ENCODE measurements around the gene SHOC1.
"Not testable (repeated sequence)": the region's sequence is repeated elsewhere in the genome, so short reads cannot be mapped to it uniquely, and the experiment has no call there.

Gene SHOC1

DNA sequence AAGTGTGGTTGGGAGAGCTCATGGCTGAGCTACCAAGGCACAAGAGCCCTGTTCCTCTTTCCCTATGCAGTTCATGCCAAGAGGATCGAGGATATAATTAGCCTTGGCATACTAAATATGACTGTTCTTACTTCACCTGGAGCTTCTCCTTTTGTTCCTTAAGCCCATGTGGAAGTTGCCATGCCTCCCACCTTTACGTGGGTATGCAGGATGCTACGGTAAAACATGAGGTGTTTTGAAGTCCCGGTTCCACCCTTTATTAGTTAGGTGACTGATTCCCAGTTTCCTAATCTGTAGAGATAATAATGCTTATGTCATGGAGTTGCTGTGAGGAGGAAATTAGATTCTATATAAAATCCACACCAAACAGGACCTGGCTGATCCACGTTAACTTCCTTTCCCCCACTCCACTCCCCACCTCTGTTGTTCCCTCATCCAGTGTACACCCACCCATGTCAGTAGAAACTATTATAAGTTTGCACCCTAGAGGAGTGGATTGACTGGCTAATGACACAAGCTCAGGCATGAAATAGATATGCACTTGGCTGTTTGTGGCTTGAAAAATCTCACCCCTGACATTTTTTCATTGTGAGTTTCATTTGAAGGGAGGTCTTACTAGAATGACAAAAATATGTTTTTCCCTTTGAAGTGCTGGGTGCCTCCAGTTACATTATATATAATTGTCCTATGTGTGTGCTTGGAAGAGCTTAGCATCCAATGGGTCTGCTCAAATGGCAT, 36.8 kb upstream of the SHOC1 start:
- Histone ChIP-seq H3K9me3 (ENCODE audit: control insufficient read depth, low read length) (no peaks in the 10 kb centered on the region), H3K36me3 (ENCODE audit: control insufficient read depth, insufficient read depth, low read length) (no peaks in the 10 kb centered on the region), H3K4me3 (ENCODE audit: insufficient read depth, low read depth, low read length) (no peak overlapping the region), H3K27ac (ENCODE audit: insufficient read depth, low read depth, low read length, poor library complexity, severe bottlenecking) (no peak overlapping the region), H3K27me3 (ENCODE audit: control insufficient read depth, insufficient read depth, low read length, poor library complexity, severe bottlenecking) (no peaks in the 10 kb centered on the region), H3K4me1 (ENCODE audit: control insufficient read depth, insufficient read depth, low read length) (no peaks in the 10 kb centered on the region)
- WGBS, 2 experiments = 95 to 96% methylated on average over 5 of the region's 5 CpGs

DNA sequence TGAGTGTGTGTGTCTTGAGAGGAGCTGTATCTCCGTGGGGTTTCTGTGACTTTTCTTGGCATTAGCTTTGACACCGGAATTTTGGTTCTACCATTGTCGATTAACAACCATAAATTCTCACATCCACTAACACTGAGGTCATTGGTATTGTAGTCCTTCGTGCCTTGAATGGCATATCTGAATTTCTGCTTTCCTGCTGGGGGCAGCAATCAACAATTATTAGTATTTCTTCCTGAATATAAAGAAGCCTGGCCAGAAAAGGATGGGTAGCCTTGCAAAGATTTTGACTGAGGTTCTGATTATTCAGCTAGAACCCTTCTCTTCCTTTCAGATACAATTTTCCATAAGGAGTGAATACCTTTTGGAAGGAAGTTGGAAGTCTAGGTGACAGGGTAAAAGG, 33.5 kb upstream of the SHOC1 start:
- Histone ChIP-seq H3K27ac (ENCODE audit: insufficient read depth, low read depth, low read length, poor library complexity, severe bottlenecking) (no peak overlapping the region), H3K9me3 (ENCODE audit: control insufficient read depth, low read length) (no peaks in the 10 kb centered on the region), H3K4me3 (ENCODE audit: insufficient read depth, low read depth, low read length) (no peak overlapping the region), H3K36me3 (ENCODE audit: control insufficient read depth, insufficient read depth, low read length) (no peaks in the 10 kb centered on the region), H3K27me3 (ENCODE audit: control insufficient read depth, insufficient read depth, low read length, poor library complexity, severe bottlenecking) (no peaks in the 10 kb centered on the region), H3K4me1 (ENCODE audit: control insufficient read depth, insufficient read depth, low read length) (no peaks in the 10 kb centered on the region)
- 77 to 95% methylated on average over 4 of the region's 4 CpGs for WGBS, 2 experiments

DNA sequence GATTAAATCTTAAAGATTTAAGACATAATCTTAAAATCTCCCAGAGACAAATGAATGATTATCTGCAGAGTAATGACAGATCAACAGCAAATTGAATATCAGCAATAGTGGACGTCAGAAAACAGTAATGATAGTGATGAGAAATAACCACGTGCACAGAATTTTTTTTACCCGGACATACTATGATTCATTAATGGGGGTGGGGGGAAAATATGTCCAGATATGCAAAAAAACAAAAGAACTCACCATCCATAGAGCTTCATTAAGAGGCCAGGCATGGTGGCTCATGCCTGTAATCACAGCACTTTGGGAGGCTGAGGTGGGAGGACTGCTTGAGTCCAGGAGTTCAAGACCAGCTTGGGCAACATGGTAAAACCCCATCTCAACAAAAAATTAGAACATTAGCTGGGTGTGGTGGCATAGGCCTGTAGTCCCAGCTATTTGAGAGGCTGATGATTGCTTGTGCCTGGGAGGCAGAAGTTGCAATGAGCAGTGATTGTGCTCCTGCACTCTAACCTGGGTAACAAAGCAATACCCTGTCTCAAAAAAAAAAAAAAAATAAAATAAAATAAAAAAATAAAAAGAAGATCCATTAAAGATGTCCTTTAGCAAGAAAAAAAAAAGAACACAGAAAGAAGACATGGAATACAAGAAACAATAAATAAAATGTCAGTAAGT, 30.9 kb upstream of the SHOC1 start:
- H3K9me3 ChIP-seq (ENCODE audit: control insufficient read depth, low read length) = no peaks in the 10 kb centered on the region
- WGBS, 2 experiments = 89 to 100% methylated on average over 1 to 3 of the region's 3 CpGs
- H3K4me1 ChIP-seq (ENCODE audit: control insufficient read depth, insufficient read depth, low read length) = no peaks in the 10 kb centered on the region
- H3K4me3 ChIP-seq (ENCODE audit: insufficient read depth, low read depth, low read length) = no peak overlapping the region
- H3K36me3 ChIP-seq (ENCODE audit: control insufficient read depth, insufficient read depth, low read length) = no peaks in the 10 kb centered on the region
- no peak overlapping the region for H3K27ac ChIP-seq (ENCODE audit: insufficient read depth, low read depth, low read length, poor library complexity, severe bottlenecking)
- no peaks in the 10 kb centered on the region for H3K27me3 ChIP-seq (ENCODE audit: control insufficient read depth, insufficient read depth, low read length, poor library complexity, severe bottlenecking)

DNA sequence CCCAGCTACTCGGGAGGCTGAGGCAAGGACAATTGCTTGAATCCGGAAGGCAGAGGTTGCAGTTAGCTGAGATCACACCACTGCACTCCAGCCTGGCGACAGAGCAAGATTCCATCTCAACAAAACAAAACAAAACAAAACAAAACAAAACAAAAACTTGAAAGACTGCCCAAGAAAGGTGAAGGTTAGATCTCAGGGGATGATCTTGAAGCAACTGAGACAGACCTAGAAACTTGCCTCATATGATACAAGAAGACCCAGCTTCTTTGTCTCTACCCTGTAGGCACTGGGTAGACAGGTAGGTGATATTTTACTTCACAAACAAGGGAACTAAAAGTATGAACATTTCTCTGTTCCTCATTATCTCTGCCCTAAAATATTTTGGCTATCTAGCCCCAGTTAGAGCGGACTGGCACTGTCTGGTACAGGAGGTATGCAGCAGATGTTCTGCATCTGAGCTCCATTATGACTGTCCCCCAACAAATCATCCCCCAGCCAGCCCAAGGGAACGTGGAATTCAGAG, 26.3 kb upstream of the SHOC1 start:
- Histone ChIP-seq H3K27me3 (ENCODE audit: control insufficient read depth, insufficient read depth, low read length, poor library complexity, severe bottlenecking) (no peaks in the 10 kb centered on the region), H3K36me3 (ENCODE audit: control insufficient read depth, insufficient read depth, low read length) (no peaks in the 10 kb centered on the region), H3K4me3 (ENCODE audit: insufficient read depth, low read depth, low read length) (no peak overlapping the region), H3K4me1 (ENCODE audit: control insufficient read depth, insufficient read depth, low read length) (no peaks in the 10 kb centered on the region), H3K27ac (ENCODE audit: insufficient read depth, low read depth, low read length, poor library complexity, severe bottlenecking) (no peak overlapping the region), H3K9me3 (ENCODE audit: control insufficient read depth, low read length) (no peaks in the 10 kb centered on the region)
- 90 to 91% methylated on average over 5 of the region's 5 CpGs for WGBS, 2 experiments

DNA sequence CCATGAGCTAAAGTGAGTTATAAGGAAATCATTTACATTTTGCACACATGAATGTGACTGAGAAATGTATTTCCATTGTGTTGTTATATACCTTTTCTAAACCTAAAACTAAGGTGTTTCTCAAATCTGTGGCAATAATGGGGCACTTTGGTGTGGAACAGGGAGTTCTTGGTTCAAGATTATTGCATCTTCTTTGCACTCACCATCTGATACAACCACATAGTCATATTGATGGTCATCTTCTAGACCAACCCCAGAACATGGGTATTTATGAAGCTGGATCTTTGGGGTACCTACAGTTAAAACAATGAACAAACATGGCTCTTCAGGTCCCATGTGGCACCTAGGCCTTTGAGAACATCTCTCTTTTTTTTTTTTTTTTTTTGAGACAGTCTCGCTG, 24.6 kb upstream of the SHOC1 start:
- H3K9me3 ChIP-seq (ENCODE audit: control insufficient read depth, low read length) = no peaks in the 10 kb centered on the region
- WGBS, 2 experiments = 87 to 93% methylated on average over 1 of the region's 1 CpG
- H3K27me3 ChIP-seq (ENCODE audit: control insufficient read depth, insufficient read depth, low read length, poor library complexity, severe bottlenecking) = no peaks in the 10 kb centered on the region
- H3K27ac ChIP-seq (ENCODE audit: insufficient read depth, low read depth, low read length, poor library complexity, severe bottlenecking) = no peak overlapping the region
- no peaks in the 10 kb centered on the region for H3K36me3 ChIP-seq (ENCODE audit: control insufficient read depth, insufficient read depth, low read length)
- no peaks in the 10 kb centered on the region for H3K4me1 ChIP-seq (ENCODE audit: control insufficient read depth, insufficient read depth, low read length)
- no peak overlapping the region for H3K4me3 ChIP-seq (ENCODE audit: insufficient read depth, low read depth, low read length)

DNA sequence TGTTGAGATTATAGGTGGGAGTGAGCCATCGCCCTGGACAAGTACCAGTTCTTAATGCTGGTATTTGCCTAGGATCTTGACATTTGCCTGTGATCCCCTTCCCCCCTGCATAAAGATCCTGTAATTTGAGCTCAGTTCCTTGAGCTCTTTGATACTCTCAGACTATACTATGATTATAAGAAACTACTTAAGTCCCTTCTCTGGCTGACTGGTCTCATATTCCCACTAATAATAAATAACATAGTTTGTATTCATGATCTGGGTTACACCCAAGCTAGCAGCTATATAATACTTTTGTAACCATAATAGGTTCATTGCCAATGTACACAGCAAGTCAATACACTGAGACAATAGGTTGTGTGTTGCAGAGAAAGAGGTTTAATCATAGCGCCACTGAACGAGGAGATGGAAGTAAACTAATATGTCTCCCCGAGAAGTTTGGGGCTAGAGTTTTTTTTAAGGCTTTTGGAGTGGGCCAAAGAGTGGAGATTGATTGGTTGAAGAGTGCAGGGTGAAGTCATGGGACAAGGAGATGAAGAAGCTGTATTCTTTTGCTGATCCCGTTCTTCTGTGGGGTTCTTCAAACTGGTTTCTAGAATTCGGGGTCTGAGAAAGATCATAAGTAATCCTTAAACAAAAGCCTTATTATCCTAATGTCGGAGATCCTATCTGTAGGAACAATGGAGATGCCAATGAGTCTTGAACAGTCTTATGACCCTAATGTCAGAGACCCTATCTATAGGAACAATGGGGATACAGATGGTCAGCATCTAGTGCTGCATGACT, 20.7 kb upstream of the SHOC1 start:
- Histone ChIP-seq H3K36me3 (ENCODE audit: control insufficient read depth, insufficient read depth, low read length) (no peaks in the 10 kb centered on the region), H3K27me3 (ENCODE audit: control insufficient read depth, insufficient read depth, low read length, poor library complexity, severe bottlenecking) (no peaks in the 10 kb centered on the region), H3K4me3 (ENCODE audit: insufficient read depth, low read depth, low read length) (no peak overlapping the region), H3K27ac (ENCODE audit: insufficient read depth, low read depth, low read length, poor library complexity, severe bottlenecking) (no peak overlapping the region), H3K9me3 (ENCODE audit: control insufficient read depth, low read length) (no peaks in the 10 kb centered on the region), H3K4me1 (ENCODE audit: control insufficient read depth, insufficient read depth, low read length) (no peaks in the 10 kb centered on the region)
- WGBS, 2 experiments = 91 to 93% methylated on average over 7 of the region's 7 CpGs

DNA sequence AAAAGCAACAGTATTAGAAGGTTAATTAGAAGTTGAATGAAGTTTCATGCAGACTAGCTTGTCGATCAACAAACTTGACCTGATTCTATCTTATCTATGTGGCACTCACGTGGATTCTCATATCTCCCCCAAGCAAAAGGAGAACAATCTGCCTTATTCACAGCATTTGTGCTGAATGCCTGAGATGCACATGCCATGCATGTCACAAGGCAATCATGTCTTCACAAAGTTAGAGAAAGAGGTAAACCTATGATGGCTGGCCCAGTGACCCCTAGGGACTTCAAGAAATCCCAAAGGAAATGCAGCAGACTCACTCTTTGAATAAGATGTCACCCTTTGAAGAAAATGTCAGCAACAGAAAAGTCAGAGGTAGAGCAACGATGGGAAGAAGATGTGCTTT, 17.6 kb upstream of the SHOC1 start:
- H3K9me3 ChIP-seq (ENCODE audit: control insufficient read depth, low read length) = no peaks in the 10 kb centered on the region
- H3K4me1 ChIP-seq (ENCODE audit: control insufficient read depth, insufficient read depth, low read length) = no peaks in the 10 kb centered on the region
- H3K4me3 ChIP-seq (ENCODE audit: insufficient read depth, low read depth, low read length) = no peak overlapping the region
- 90 to 92% methylated on average over 3 of the region's 3 CpGs for WGBS, 2 experiments
- H3K27me3 ChIP-seq (ENCODE audit: control insufficient read depth, insufficient read depth, low read length, poor library complexity, severe bottlenecking) = no peaks in the 10 kb centered on the region
- no peaks in the 10 kb centered on the region for H3K36me3 ChIP-seq (ENCODE audit: control insufficient read depth, insufficient read depth, low read length)
- no peak overlapping the region for H3K27ac ChIP-seq (ENCODE audit: insufficient read depth, low read depth, low read length, poor library complexity, severe bottlenecking)

DNA sequence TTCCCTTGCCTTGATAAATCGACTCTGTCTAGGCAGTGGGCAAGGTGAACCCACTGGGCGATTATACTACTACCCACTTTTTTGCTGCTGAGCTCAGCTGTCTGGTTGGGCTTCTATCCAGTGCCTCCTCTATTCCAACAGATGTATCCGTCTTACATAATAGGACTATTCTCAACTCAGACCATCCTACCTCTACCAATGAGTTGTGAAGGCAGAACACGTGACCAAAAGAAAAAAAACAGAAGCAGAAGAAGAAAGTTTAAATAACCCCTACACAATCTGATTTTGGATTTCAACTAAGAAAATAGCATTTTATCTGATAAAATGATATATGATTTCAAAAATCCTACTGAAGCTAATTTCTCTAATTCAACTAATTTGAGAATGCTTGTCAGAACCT, 16.2 kb upstream of the SHOC1 start:
- WGBS, 2 experiments = 90 to 93% methylated on average over 3 to 4 of the region's 4 CpGs

DNA sequence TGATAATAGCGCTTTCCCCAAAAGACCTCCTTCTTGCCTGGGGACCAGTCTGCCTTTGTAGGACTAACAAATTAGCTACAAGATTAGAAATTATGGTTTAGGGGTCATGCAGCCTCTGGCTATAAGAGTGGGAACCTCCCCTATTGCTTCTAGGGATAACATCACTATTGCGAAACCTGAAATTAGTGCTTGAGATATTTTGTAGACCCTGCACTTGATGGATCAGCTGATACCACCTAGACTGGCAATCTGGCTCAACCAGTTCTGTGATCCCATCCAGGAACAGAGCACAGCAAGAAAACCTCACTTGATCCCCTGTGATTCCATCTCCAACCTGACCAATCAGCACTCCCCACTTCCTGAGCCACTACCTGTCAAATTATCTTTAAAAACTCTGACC, 15.7 kb upstream of the SHOC1 start:
- WGBS, 2 experiments = 92 to 98% methylated on average over 2 of the region's 2 CpGs

More for the DNA sequence above, 16.2 kb upstream of the SHOC1 start:
- no peak overlapping the region for H3K27ac ChIP-seq (ENCODE audit: insufficient read depth, low read depth, low read length, poor library complexity, severe bottlenecking)
- H3K36me3 ChIP-seq (ENCODE audit: control insufficient read depth, insufficient read depth, low read length) = no peaks in the 10 kb centered on the region
- no peak overlapping the region for H3K4me3 ChIP-seq (ENCODE audit: insufficient read depth, low read depth, low read length)
- H3K4me1 ChIP-seq (ENCODE audit: control insufficient read depth, insufficient read depth, low read length) = no peaks in the 10 kb centered on the region
- no peaks in the 10 kb centered on the region for H3K27me3 ChIP-seq (ENCODE audit: control insufficient read depth, insufficient read depth, low read length, poor library complexity, severe bottlenecking)
- H3K9me3 ChIP-seq (ENCODE audit: control insufficient read depth, low read length) = no peaks in the 10 kb centered on the region

DNA sequence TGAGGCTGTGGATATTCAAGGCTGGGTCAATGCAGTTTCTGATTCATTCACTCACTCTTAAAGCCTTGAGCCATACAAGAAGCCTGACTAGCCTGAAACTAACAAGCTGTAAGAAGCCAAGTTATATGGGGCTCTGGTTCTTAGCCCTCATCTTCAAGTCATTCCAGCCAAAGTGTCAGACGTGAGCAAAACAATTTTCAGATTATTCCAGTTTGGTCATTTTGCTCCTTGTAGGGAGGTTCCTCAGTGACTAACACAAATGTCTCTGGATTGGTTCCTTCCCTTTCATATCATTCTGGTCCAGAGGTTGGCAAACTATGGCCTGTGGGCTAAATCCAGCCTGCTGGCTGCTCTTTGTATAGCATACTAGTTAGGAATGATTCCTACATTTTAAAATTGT, 12.5 kb upstream of the SHOC1 start:
- H3K9me3 ChIP-seq (ENCODE audit: control insufficient read depth, low read length) = no peaks in the 10 kb centered on the region
- H3K27ac ChIP-seq (ENCODE audit: insufficient read depth, low read depth, low read length, poor library complexity, severe bottlenecking) = no peak overlapping the region
- no peak overlapping the region for H3K4me3 ChIP-seq (ENCODE audit: insufficient read depth, low read depth, low read length)
- WGBS, 2 experiments = 95 to 97% methylated on average over 1 of the region's 1 CpG
- H3K27me3 ChIP-seq (ENCODE audit: control insufficient read depth, insufficient read depth, low read length, poor library complexity, severe bottlenecking) = no peaks in the 10 kb centered on the region
- H3K36me3 ChIP-seq (ENCODE audit: control insufficient read depth, insufficient read depth, low read length) = no peaks in the 10 kb centered on the region
- H3K4me1 ChIP-seq (ENCODE audit: control insufficient read depth, insufficient read depth, low read length) = no peaks in the 10 kb centered on the region

More for the DNA sequence above, 15.7 kb upstream of the SHOC1 start:
- H3K36me3 ChIP-seq (ENCODE audit: control insufficient read depth, insufficient read depth, low read length); H3K9me3 ChIP-seq (ENCODE audit: control insufficient read depth, low read length); H3K27me3 ChIP-seq (ENCODE audit: control insufficient read depth, insufficient read depth, low read length, poor library complexity, severe bottlenecking); H3K4me1 ChIP-seq (ENCODE audit: control insufficient read depth, insufficient read depth, low read length); H3K27ac ChIP-seq (ENCODE audit: insufficient read depth, low read depth, low read length, poor library complexity, severe bottlenecking); H3K4me3 ChIP-seq (ENCODE audit: insufficient read depth, low read depth, low read length): not testable (repeated sequence)
